Thyroid gland (tissue), 4 donors: ENCODE measurements around the gene MICAL3.

Experiments
- CTCF ChIP-seq, 6 experiments: fragments of 200-600 bp in 3 of 6; fragments of 450-650 bp in 3 of 6; sonication (generic) in 3 of 6; IDR thresholded peaks; one replicate each; pipeline ENCODE4 v1.5.1; 2016 to 2019; ENCODE audit warnings: antibody characterized with exemption in 6 of 6, mild to moderate bottlenecking in 2 of 6, inconsistent platforms in 1 of 6, moderate library complexity in 1 of 6
- POLR2A ChIP-seq, 2 donors: fragments of 450-650 bp; IDR thresholded peaks; one replicate each; pipeline ENCODE4 v1.6.1; 2017; ENCODE audit warnings: antibody characterized with exemption in 2 of 2, mild to moderate bottlenecking in 2 of 2, moderate library complexity in 1 of 2

- no peak for TF ChIP-seq CTCF (IDR thresholded peaks at IDR 0.05)
- TF ChIP-seq POLR2A (IDR thresholded peaks at IDR 0.05) = no peak
Observed at GRCh38 chr22:17829695-17830042, 194.7 kb downstream of the MICAL3 start.
